Muscle layer of duodenum (tissue), 2 donors: ENCODE data around the gene TOR4A.
"Not testable (repeated sequence)": the region's sequence is repeated elsewhere in the genome, so short reads cannot be mapped to it uniquely, and the experiment has no call there.

Source experiments
- H3K27ac ChIP-seq: one replicate; pipeline ENCODE4 v1.7.0; 2013; ENCODE audit warnings: mild to moderate bottlenecking, low read length
- H3K27me3 ChIP-seq: one replicate; pipeline ENCODE4 v1.7.0; 2013; ENCODE audit warnings: low read depth, mild to moderate bottlenecking, control low read depth, low read length
- H3K36me3 ChIP-seq, 2 donors: one replicate each; pipeline ENCODE4 v1.7.0; 2013; ENCODE audit warnings: low read length in 2 of 2, control low read depth in 1 of 2, mild to moderate bottlenecking in 1 of 2; ENCODE audit not compliant: insufficient read depth in 2 of 2, control insufficient read depth in 1 of 2
- H3K4me1 ChIP-seq, 2 donors: one replicate each; pipeline ENCODE4 v1.7.0; 2013; ENCODE audit warnings: low read length in 2 of 2, mild to moderate bottlenecking in 2 of 2, control low read depth in 1 of 2, moderate library complexity in 1 of 2; ENCODE audit not compliant: insufficient read depth in 2 of 2, control insufficient read depth in 1 of 2
- H3K4me3 ChIP-seq, 2 donors: one replicate each; pipeline ENCODE4 v1.7.0; 2013; ENCODE audit warnings: low read length in 2 of 2, low read depth in 1 of 2, mild to moderate bottlenecking in 1 of 2
- H3K9me3 ChIP-seq, 2 donors: one replicate each; pipeline ENCODE4 v1.7.0; 2013; ENCODE audit warnings: low read length in 2 of 2, control low read depth in 1 of 2, mild to moderate bottlenecking in 1 of 2; ENCODE audit not compliant: control insufficient read depth in 1 of 2
- donor health status: healthy.

TOR4A gene

DNA sequence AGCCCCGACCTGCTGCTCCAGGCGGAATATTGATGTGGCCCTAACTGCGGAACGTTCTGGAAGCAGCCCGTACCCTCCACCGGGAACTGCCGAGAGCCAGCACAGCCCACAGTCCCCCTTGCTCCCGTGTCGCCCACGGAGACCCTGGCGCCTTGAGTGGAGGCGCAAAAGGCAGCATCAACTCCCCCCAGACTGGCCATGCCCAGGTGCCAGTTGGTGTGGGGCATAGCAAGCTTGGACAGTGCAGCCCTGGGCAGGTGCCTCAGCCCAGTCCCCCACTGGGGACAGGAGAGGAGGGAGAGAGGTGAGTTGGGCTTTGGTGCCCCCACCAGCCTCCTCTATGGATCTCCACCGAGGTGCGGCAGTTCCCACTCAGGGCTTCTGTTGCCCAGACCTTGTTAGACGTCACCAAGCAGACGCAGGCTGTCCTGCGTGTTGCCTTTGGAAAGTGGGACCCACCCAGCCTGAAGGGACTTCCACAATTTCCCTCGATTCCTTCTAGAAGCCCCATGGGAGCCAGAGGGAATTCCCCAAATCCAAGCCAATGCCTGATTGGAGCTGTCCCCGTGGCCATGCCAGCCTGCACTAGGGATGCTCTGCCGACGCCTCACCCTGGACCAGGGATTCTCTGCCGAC is 44.3 kb downstream of the TOR4A start:
- Histone ChIP-seq H3K27me3 (no peaks in the 10 kb centered on the region), H3K4me3 (no peak overlapping the region), H3K27ac (no peak overlapping the region), H3K4me1 (peaks cover 0 to 9% of the 10 kb centered on the region in 2 donors), H3K36me3 (no peaks in the 10 kb centered on the region), H3K9me3 (no peaks in the 10 kb centered on the region)

GRCh38 chr9:137323531-137324331 is 46.2 kb downstream of the TOR4A start:
- Histone ChIP-seq H3K27ac (no peak overlapping the region), H3K9me3 (no peaks in the 10 kb centered on the region), H3K4me3 (no peak overlapping the region), H3K36me3 (no peaks in the 10 kb centered on the region), H3K27me3 (no peaks in the 10 kb centered on the region), H3K4me1 (peaks cover 0 to 5% of the 10 kb centered on the region in 2 donors)

DNA sequence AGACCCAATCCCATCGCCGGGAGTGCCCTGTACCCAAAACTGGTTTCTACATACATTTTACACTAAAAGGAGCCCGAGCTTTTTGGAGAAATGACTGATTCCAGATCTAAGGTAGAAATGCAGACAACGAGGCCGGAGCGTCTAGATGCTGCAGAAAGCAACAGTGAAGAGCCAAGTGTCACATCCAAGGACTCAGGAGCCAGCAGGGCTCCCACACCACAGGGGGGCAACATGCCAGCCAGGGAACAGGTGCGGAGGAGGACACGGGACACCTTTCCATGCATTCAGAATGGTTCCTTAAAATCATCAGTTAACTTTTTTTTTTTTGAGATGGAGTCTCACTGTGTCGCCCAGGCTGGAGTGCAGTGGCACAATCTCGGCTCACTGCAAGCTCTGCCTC is 47.6 kb downstream of the TOR4A start:
- no peaks in the 10 kb centered on the region for H3K9me3 ChIP-seq
- no peak overlapping the region for H3K4me3 ChIP-seq
- H3K36me3 ChIP-seq, result no peaks in the 10 kb centered on the region
- H3K4me1 ChIP-seq, result peaks cover 0 to 5% of the 10 kb centered on the region in 2 donors
- no peaks in the 10 kb centered on the region for H3K27me3 ChIP-seq
- no peak overlapping the region for H3K27ac ChIP-seq

DNA sequence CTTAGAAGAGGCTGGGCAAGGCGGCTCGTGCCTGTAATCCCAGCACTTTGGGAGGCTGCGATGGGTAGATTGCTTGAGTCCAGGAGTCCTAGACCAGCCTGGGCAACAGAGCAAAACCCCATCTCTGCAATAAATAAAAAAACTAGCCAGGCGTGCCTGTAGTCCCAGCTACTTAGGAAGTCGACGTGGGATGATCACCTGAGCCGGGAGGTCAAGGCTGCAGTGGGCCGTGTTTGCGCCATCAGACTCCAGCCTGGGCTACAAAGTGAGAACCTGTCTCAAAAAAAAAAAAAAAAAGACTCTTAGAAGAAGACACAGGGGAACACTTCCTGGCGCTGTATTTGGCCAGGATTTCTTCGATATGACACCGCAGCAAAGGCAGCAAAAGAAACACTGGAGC is 48.3 kb downstream of the TOR4A start:
- peaks cover 0 to 4% of the 10 kb centered on the region in 2 donors for H3K4me1 ChIP-seq
- H3K27me3 ChIP-seq, result no peaks in the 10 kb centered on the region
- H3K9me3 ChIP-seq, result no peaks in the 10 kb centered on the region
- H3K36me3 ChIP-seq, result no peaks in the 10 kb centered on the region
- H3K27ac ChIP-seq, result no peak overlapping the region
- H3K4me3 ChIP-seq, result no peak overlapping the region

DNA sequence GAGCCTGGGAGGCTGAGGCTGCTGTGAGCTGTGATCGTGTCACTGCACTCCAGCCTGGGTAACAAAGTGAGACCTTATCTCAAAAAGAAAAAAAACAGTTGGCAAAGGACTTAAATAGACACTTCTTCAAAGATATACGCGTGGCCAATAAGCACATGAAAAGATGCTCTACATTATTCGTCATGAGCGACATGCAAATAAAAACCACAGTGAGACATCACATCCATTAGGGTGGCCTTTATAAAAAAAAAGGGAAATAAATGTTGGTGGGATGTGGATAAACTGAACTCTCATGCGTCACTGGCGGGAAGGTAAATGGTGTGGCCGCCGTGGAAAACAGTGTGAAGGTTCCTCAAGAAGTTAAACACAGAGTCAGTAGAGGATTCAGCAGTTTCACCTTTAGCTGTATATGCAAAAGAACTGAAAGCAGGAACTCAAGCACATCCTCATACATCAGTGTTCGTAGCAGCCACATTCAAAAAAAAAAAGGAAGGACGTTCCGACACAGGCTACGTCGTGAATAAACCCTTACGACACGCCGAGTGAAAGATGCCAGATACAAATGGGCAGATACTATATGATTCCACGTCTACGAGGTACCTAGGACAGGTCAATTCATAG is 49.0 kb downstream of the TOR4A start:
- Histone ChIP-seq H3K4me3 (no peak overlapping the region), H3K4me1 (no peaks in the 10 kb centered on the region), H3K36me3 (no peaks in the 10 kb centered on the region), H3K27me3 (no peaks in the 10 kb centered on the region), H3K27ac (no peak overlapping the region), H3K9me3 (no peaks in the 10 kb centered on the region)

- not testable (repeated sequence) for H3K4me3 ChIP-seq, H3K9me3 ChIP-seq, H3K4me1 ChIP-seq, H3K27ac ChIP-seq, H3K27me3 ChIP-seq, H3K36me3 ChIP-seq
Measured at GRCh38 chr9:137327641-137328550, 50.4 kb downstream of the TOR4A start.

- H3K36me3 ChIP-seq, H3K9me3 ChIP-seq, H3K4me3 ChIP-seq, H3K4me1 ChIP-seq, H3K27me3 ChIP-seq, H3K27ac ChIP-seq: not testable (repeated sequence)
Measured at GRCh38 chr9:137329590-137329989, 52.1 kb downstream of the TOR4A start.

DNA sequence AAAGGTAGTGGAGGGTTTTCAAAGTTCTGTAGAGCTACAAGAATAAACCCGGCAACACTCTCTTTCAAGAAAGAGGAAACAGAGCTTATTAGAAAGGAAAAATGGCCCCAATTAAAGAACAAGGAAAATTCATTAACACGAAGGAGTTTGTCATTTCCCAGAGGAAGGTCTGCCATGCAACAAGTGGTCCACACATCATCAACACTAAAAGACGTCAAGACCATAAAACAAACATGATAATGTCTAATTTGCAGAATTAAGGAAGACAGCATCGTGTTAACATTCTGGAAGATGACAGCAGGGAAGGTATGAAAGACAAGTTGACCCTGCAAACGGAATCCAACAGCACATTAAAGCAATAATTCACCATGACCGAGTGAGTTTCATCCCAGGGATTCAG is 53.2 kb downstream of the TOR4A start:
- H3K27me3 ChIP-seq, result no peaks in the 10 kb centered on the region

DNA sequence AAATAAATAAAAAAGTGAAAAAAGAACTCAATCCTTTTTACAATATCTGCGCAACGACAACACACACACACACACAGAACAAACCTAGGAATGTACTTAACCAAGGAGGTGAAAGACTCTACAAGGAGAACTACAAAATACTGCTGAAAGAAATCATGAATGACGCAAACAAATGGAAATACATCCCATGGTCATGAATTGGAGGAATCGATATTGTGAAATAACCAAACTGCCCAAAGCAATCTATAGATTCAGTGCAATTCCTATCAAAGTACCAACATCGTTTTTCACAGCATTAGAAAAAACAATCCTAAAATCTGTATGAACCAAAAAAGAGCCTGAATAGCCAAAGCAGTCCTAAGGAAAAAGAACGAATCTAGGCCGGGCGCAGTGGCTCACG is 54.4 kb downstream of the TOR4A start:
- Histone ChIP-seq H3K4me3 (no peak overlapping the region), H3K9me3 (peaks cover 0 to 2% of the 10 kb centered on the region in 2 donors), H3K27me3 (no peaks in the 10 kb centered on the region), H3K4me1 (no peaks in the 10 kb centered on the region), H3K36me3 (no peaks in the 10 kb centered on the region), H3K27ac (no peak overlapping the region)

More for the DNA sequence above, 53.2 kb downstream of the TOR4A start:
- H3K9me3 ChIP-seq, result no peaks in the 10 kb centered on the region
- no peak overlapping the region for H3K27ac ChIP-seq
- H3K36me3 ChIP-seq, result no peaks in the 10 kb centered on the region
- no peak overlapping the region for H3K4me3 ChIP-seq
- H3K4me1 ChIP-seq, result no peaks in the 10 kb centered on the region
